ENCODE measurements around the gene KCNK13. TPM values are rescaled to one million over a fixed set of nuclear protein-coding genes. Genes with fewer than 3 reads are reported as not detected.

KCNK13 gene
- total and polyA plus RNA-seq, 2 of the 4 experiments (the other 2 are of a cell fraction), result not detected

GRCh38 chr14:90017371-90017770 is 44.4 kb upstream of the KCNK13 start:
- peak; percentile 42; the same call in 1 of the 2 replicates for ATAC-seq (ENCODE audit: low read depth)
- H4K5ac ChIP-seq (ENCODE audit: low read depth, low read length), result no peak overlapping the region
- TF ChIP-seq ELK1 (IDR thresholded peaks at IDR 0.05; ENCODE audit: borderline replicate concordance, low read depth, low read length), result no peak
- no peak for TF ChIP-seq MXI1 (IDR thresholded peaks at IDR 0.05; ENCODE audit: borderline replicate concordance, low read depth, low read length)
- TF ChIP-seq, protein P1, sequence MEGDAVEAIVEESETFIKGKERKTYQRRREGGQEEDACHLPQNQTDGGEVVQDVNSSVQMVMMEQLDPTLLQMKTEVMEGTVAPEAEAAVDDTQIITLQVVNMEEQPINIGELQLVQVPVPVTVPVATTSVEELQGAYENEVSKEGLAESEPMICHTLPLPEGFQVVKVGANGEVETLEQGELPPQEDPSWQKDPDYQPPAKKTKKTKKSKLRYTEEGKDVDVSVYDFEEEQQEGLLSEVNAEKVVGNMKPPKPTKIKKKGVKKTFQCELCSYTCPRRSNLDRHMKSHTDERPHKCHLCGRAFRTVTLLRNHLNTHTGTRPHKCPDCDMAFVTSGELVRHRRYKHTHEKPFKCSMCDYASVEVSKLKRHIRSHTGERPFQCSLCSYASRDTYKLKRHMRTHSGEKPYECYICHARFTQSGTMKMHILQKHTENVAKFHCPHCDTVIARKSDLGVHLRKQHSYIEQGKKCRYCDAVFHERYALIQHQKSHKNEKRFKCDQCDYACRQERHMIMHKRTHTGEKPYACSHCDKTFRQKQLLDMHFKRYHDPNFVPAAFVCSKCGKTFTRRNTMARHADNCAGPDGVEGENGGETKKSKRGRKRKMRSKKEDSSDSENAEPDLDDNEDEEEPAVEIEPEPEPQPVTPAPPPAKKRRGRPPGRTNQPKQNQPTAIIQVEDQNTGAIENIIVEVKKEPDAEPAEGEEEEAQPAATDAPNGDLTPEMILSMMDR (conservative IDR thresholded peaks at IDR 0.05; ENCODE audit: low read depth, low read length), result no peak
- TF ChIP-seq RCOR1 (IDR thresholded peaks at IDR 0.05; ENCODE audit: insufficient replicate concordance, low read length), result no peak
- TF ChIP-seq, protein P2, sequence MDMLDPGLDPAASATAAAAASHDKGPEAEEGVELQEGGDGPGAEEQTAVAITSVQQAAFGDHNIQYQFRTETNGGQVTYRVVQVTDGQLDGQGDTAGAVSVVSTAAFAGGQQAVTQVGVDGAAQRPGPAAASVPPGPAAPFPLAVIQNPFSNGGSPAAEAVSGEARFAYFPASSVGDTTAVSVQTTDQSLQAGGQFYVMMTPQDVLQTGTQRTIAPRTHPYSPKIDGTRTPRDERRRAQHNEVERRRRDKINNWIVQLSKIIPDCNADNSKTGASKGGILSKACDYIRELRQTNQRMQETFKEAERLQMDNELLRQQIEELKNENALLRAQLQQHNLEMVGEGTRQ (IDR thresholded peaks at IDR 0.05; ENCODE audit: low read depth, low read length), result no peak
- no peak for TF ChIP-seq BHLHE40 (IDR thresholded peaks at IDR 0.05; ENCODE audit: low read depth, low read length)
- no peak for TF ChIP-seq MAZ (IDR thresholded peaks at IDR 0.05; ENCODE audit: borderline replicate concordance, low read depth, low read length)
- no peak for TF ChIP-seq FOS (IDR thresholded peaks at IDR 0.05; ENCODE audit: low read depth, low read length)
- no peak for TF ChIP-seq CHD1 (IDR thresholded peaks at IDR 0.05; ENCODE audit: low read depth, low read length)
- no peak for TF ChIP-seq NFE2L2 (IDR thresholded peaks at IDR 0.05; ENCODE audit: low read depth, low read length)
- TF ChIP-seq POLR2A (IDR thresholded peaks at IDR 0.05; ENCODE audit: low read depth, low read length), result no peak
- no peak for TF ChIP-seq SMC3 (IDR thresholded peaks at IDR 0.05; ENCODE audit: low read depth, low read length)
- no peak for TF ChIP-seq RFX5 (IDR thresholded peaks at IDR 0.05; ENCODE audit: low read depth, low read length)
- no peak for TF ChIP-seq CEBPB (IDR thresholded peaks at IDR 0.05; ENCODE audit: low read depth, low read length)
- no peak for TF ChIP-seq MAFK (IDR thresholded peaks at IDR 0.05; ENCODE audit: low read depth, low read length)

More at GRCh38 chr14:90017371-90017770, 44.4 kb upstream of the KCNK13 start:
- Histone ChIP-seq H3K4me1 (ENCODE audit: control insufficient read depth, insufficient read depth, low read length) (no peaks in the 10 kb centered on the region), H3K27ac (ENCODE audit: insufficient read depth, low read length) (no peak overlapping the region), H2AK9ac (replicated peaks; ENCODE audit: low read depth, low read length, poor library complexity) (no peak overlapping the region), H2BK15ac (ENCODE audit: low read depth, low read length) (no peak overlapping the region), H2BK120ac (ENCODE audit: low read depth, low read length) (no peak overlapping the region), H4K20me1 (ENCODE audit: insufficient read depth, low read length) (no peaks in the 10 kb centered on the region), H3K14ac (replicated peaks; ENCODE audit: low read depth, low read length) (no peak overlapping the region), H3K4me2 (ENCODE audit: low read depth, low read length) (no peak overlapping the region), H2AFZ (replicated peaks; ENCODE audit: low read length, poor library complexity) (no peak overlapping the region), H3K9ac (ENCODE audit: low read depth, low read length) (no peak overlapping the region), H3K4me3 (ENCODE audit: insufficient read depth, low read depth, low read length) (no peak overlapping the region), H3K36me3 (ENCODE audit: control insufficient read depth, insufficient read depth, low read length) (peaks cover 31% of the 10 kb centered on the region), H3K79me1 (ENCODE audit: low read depth in 1 of 2, low read length in 2 of 2) (no peaks in the 10 kb centered on the region; a peak in 1 of 4 replicates), H3K18ac (ENCODE audit: low read depth, low read length) (no peak overlapping the region), H3K4ac (ENCODE audit: low read depth, low read length) (no peak overlapping the region), H2BK20ac (ENCODE audit: low read depth, low read length) (no peak overlapping the region), H3K56ac (ENCODE audit: extremely low read depth, insufficient read depth, low read length) (no peak overlapping the region), H2AK5ac (ENCODE audit: low read depth, low read length) (no peak overlapping the region), H2BK5ac (ENCODE audit: low read depth, low read length, poor library complexity, severe bottlenecking) (no peak overlapping the region), H3K9me1 (ENCODE audit: insufficient read depth, low read length) (peaks cover 3% of the 10 kb centered on the region; the same call in 1 of the 2 replicates), H3K9me3 (ENCODE audit: control insufficient read depth, insufficient read depth, low read length) (no peaks in the 10 kb centered on the region), H3K27me3 (ENCODE audit: control insufficient read depth, insufficient read depth, low read length) (no peaks in the 10 kb centered on the region), H4K8ac (ENCODE audit: low read depth in 2 of 2, low read length in 2 of 2) (no peak overlapping the region), H4K91ac (ENCODE audit: insufficient read depth, low read depth, low read length) (no peak overlapping the region), H3K23ac (ENCODE audit: low read depth, low read length) (no peak overlapping the region)
- WGBS, 2 experiments (ENCODE audit: extremely low coverage in 2 of 2, insufficient read length in 1 of 2), result 69% methylated on average over 2 of the region's 4 CpGs; no CpG with 5 or more reads in 1 of the 2 experiments
- ChIA-PET CTCF (interaction anchor here (0.6 to 1.1 kb wide), 2 partner anchors 26 to 259 kb away, joined by 3 to 4 read pairs; no protein-coding TSS in a partner anchor), POLR2A (ENCODE audit: unreplicated experiment) (no interaction called here)
- intact Hi-C loops (cut with micrococcal nuclease) (no loop called here), dilution Hi-C loops (cut with HindIII; ENCODE audit: low sequenced_read_pairs, unreplicated experiment) (no loop called here), in situ Hi-C loops (cut with MboI; ENCODE audit: low sequenced_read_pairs) (no loop called here)
- DNase-seq, result peak; percentile 44
- BruUV-seq (replicated peaks), result no TSS peak
